ENCODE measurements around the gene DNAJC5. TPM values are rescaled to one million over a fixed set of nuclear protein-coding genes. Genes with fewer than 3 reads are reported as not detected.
A peak's percentile ranks its signal among the peaks of the same experiment; 100 is the strongest.

Gene DNAJC5
- total and polyA plus RNA-seq, 8 donors = 20.1 to 31.5 (median 27.8) TPM

- 96 to 98% methylated on average over 91 to 95 of the region's 95 CpGs for WGBS, 2 donors
- Histone ChIP-seq H3K27me3 (no peaks in the 10 kb centered on the region), H3K36me3 (peaks cover 0 to 5% (median 0%) of the 10 kb centered on the region in 3 donors), H3K4me1 (peaks cover 5 to 14% (median 6%) of the 10 kb centered on the region in 3 donors), H3K27ac (no peak overlapping the region), H3K9me3 (no peaks in the 10 kb centered on the region), H3K4me3 (no peak overlapping the region)
- intact Hi-C loops (cut with DNase I) = no loop called here
- no peak for TF ChIP-seq CTCF (IDR thresholded peaks at IDR 0.05)
- FAIRE-seq (no peak), ATAC-seq (no peak), DNase-seq (peak in 2 of 6 donors; percentile 60 to 81)
Observed at GRCh38 chr20:63861981-63862901, 32.7 kb upstream of the DNAJC5 start.

DNA sequence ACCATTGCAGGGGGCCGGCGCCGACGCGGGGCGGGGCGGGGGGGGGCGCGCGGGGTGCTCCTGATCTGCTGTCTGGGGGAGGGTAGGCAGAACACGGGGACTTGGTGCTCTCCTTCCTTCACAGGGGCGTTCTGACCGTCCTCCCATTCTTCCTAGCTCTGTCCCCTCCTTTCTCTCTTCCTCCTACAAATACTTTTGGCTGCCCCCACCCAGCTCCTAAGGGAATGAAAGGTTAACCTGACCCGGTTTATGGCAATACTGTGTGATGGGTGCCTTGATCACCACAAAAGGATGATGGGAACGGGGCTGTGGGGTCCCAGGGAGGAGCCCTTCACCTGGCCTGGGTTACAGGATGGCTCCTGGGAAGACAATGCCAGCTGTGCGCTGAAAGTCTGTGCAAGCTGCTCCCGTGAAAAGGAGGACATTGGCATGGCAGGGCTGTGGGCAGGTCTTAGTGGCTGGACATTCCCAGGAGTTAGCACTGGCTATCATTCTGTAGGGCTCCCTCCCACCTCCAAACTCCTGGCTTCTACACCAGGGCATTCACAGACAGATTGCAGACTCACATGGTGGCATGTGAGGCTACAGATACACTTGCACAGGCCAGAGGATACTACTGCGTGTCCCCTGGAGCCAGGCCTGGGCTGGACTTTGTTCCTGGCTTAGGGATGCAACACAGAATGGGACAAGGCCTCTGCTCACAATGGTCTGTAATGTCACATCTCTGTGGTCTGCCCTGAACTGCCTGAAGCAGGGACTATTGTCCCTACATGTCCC, 31.7 kb upstream of the DNAJC5 start:
- WGBS, 2 donors = 75 to 79% methylated on average over 18 of the region's 18 CpGs

DNA sequence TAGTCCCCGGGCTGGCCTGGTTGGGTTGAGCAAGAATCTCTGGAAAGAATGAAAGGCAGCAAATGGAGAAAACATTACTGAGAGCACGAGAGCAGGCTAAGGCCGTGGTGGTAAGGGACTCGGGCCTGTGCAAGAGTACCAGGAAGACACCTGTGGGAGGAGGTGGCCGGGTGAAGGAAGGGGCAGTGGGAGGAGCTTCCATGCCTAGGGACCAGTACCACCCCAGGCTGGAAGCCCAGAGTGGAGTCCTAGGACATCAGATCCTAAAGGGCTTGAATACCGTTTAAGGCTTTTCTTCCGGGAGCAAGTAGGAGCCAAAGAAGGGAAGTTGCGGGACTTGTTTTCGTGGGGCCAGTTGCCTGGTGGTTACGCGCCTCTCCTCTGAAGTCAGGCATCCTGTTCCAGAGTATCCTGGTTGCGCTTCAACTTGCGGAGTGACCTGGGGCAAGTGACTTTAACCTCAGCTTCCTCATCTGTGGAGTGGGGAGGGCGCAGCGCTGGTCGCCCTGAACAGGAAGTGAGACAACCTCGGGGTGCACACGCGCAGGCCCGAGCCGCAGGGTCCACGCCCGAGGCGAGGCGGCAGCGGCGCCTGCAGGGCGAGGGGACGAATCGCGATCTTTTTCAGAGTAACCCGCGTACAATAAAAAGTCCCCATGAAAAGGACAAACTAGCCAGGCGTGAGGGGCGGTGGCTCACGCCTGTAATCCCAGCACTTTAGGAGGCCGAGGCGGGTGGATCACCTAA, 31.0 kb upstream of the DNAJC5 start:
- no peaks in the 10 kb centered on the region for H3K27me3 ChIP-seq
- DNase-seq (peak; percentile 74 to 92 (median 81)), FAIRE-seq (no peak), ATAC-seq (peak; percentile 74 to 87 (median 80))
- peaks cover 0 to 5% (median 0%) of the 10 kb centered on the region in 3 donors for H3K36me3 ChIP-seq
- 1 to 2% methylated on average over 38 of the region's 38 CpGs for WGBS, 2 donors
- TF ChIP-seq CTCF (IDR thresholded peaks at IDR 0.05) = peak in 3 of 4 donors; percentile 18 to 34 (median 26)
- intact Hi-C loops (cut with DNase I) = no loop called here
- H3K27ac ChIP-seq = peak overlapping the region; percentile 87 to 94 (median 90)
- peak overlapping the region; percentile 89 to 95 (median 92) for H3K4me3 ChIP-seq
- no peaks in the 10 kb centered on the region for H3K9me3 ChIP-seq
- peaks cover 5 to 14% (median 6%) of the 10 kb centered on the region in 3 donors for H3K4me1 ChIP-seq

More for the DNA sequence above, 31.7 kb upstream of the DNAJC5 start:
- intact Hi-C loops (cut with DNase I) = no loop called here
- no peaks in the 10 kb centered on the region for H3K27me3 ChIP-seq
- ATAC-seq (no peak), DNase-seq (no peak), FAIRE-seq (no peak)
- H3K9me3 ChIP-seq = no peaks in the 10 kb centered on the region
- H3K4me1 ChIP-seq = peaks cover 5 to 14% (median 6%) of the 10 kb centered on the region in 3 donors
- H3K36me3 ChIP-seq = peaks cover 0 to 5% (median 0%) of the 10 kb centered on the region in 3 donors
- H3K27ac ChIP-seq = peak overlapping the region; percentile 87 to 94 (median 90)
- peak overlapping the region; percentile 89 to 95 (median 92) for H3K4me3 ChIP-seq
- TF ChIP-seq CTCF (IDR thresholded peaks at IDR 0.05) = no peak

DNA sequence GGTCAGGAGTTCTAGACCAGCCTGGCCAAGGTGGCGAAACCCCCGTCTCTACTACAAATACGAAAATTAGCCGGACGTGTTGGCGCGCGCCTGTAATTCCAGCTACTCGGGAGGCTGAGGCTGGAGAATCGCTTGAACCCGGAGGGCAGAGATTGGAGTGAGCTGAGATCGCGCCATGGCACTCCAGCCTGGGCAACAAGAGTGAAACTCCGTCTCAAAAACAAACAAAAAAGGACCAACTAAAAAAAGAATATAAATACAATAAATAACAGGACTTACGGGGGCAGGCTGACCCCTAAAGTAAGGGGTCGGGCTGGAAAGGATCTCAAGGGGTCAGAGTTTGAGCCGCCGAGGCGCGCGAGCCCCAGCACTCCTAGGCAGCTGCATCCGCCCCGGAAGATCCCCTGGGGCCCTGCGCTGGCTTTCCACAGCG, 30.4 kb upstream of the DNAJC5 start:
- intact Hi-C loops (cut with DNase I) = no loop called here
- Histone ChIP-seq H3K27ac (peak overlapping the region; percentile 87 to 94 (median 90)), H3K27me3 (no peaks in the 10 kb centered on the region), H3K4me1 (peaks cover 5 to 14% (median 6%) of the 10 kb centered on the region in 3 donors), H3K9me3 (no peaks in the 10 kb centered on the region), H3K36me3 (peaks cover 3 to 10% (median 5%) of the 10 kb centered on the region in 3 donors), H3K4me3 (peak overlapping the region; percentile 89 to 95 (median 92))
- TF ChIP-seq CTCF (IDR thresholded peaks at IDR 0.05) = no peak
- no peak for DNase-seq
- no peak for FAIRE-seq
- WGBS, 2 donors = 1% methylated on average over 25 of the region's 25 CpGs
- no peak for ATAC-seq
